Gastroesophageal sphincter (tissue), 3 donors: ENCODE results near the gene FTCD.

Source experiments
- CTCF ChIP-seq, 4 experiments: fragments of 200-600 bp in 2 of 4; fragments of 450-650 bp in 2 of 4; sonication (generic) in 1 of 4; IDR thresholded peaks; one replicate each; pipeline ENCODE4 v1.5.1; 2017 to 2019; ENCODE audit warnings: antibody characterized with exemption in 4 of 4, mild to moderate bottlenecking in 2 of 4, moderate library complexity in 2 of 4
- POLR2A ChIP-seq, 2 donors: fragments of 450-650 bp; IDR thresholded peaks; one replicate each; pipeline ENCODE4 v1.6.1; 2017; ENCODE audit warnings: antibody characterized with exemption in 2 of 2, mild to moderate bottlenecking in 2 of 2, moderate library complexity in 1 of 2

- TF ChIP-seq CTCF (IDR thresholded peaks at IDR 0.05) (no peak), POLR2A (IDR thresholded peaks at IDR 0.05) (no peak)
Measured at GRCh38 chr21:46142582-46143473, 12.6 kb downstream of the FTCD start.
